Measurements from ENCODE around the gene KLF6.

The KLF6 gene

GRCh38 chr10:3784510-3785250 lies at the start of gene KLF6:
TSS of gene KLF6 (minus strand) at chr10:3785209. CDS start at chr10:3785014, 195 bp downstream.
- H3K9me2 ChIP-seq (replicated peaks; ENCODE audit: insufficient read depth, low read length) = no peaks in the 10 kb centered on the region
- H3K4me3 ChIP-seq (ENCODE audit: insufficient read depth, low read length, poor library complexity, severe bottlenecking) = peak within 1 kb of the TSS; percentile 81
- H4K20me1 ChIP-seq (ENCODE audit: low read depth, low read length) = no peaks in the 10 kb centered on the region
- no peaks in the 10 kb centered on the region for H3K9me3 ChIP-seq (ENCODE audit: insufficient read depth, low read length)
- peaks cover 30% of the 10 kb centered on the region for H3K79me2 ChIP-seq (ENCODE audit: insufficient read depth, low read length)
- TF ChIP-seq EZH2phosphoT487 (conservative IDR thresholded peaks at IDR 0.05; ENCODE audit: low read length) (no peak), CTCF (IDR thresholded peaks at IDR 0.05; ENCODE audit: insufficient read depth, low read length, poor library complexity, severe bottlenecking) (no peak)
- H3F3A ChIP-seq (ENCODE audit: insufficient read depth) = peaks cover 6% of the 10 kb centered on the region; the same call in 1 of the 2 replicates
- H3K27ac ChIP-seq (ENCODE audit: low read depth, low read length) = peak within 1 kb of the TSS; percentile 82
- H3K4me2 ChIP-seq (ENCODE audit: low read depth, low read length, poor library complexity, severe bottlenecking) = peak within 1 kb of the TSS; percentile 80
- no peaks in the 10 kb centered on the region; the same call in 1 of the 2 replicates for H3K36me3 ChIP-seq (ENCODE audit: low read length)
- peak within 1 kb of the TSS; percentile 85 for H2AFZ ChIP-seq (ENCODE audit: low read depth, low read length, severe bottlenecking)
- no peaks in the 10 kb centered on the region for H3K27me3 ChIP-seq (ENCODE audit: low read length)
- H3K9ac ChIP-seq (ENCODE audit: low read length) = peak within 1 kb of the TSS; percentile 93

DNA sequence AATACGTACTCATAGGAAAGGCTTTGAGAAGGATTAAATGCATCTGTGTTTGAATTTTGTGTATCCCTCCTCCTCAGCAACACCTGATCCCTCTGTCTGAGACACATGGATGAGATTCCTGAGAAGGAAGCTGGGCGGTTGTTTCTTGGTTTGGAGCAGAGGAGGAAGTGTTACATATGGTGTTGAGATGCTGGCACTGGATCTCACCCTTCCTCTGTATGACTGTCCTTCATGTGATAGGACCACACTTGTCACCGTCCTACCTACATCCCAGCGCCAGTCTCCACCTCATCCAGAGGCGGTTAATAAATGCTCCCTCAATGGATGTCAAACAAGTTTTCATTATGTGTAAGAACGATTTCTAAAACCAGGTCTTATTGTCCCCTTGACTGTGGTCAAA lies 49.4 kb upstream of the KLF6 start:
- Histone ChIP-seq H3K36me3 (ENCODE audit: low read length) (no peaks in the 10 kb centered on the region), H3K9me3 (ENCODE audit: insufficient read depth, low read length) (no peaks in the 10 kb centered on the region), H3K4me2 (ENCODE audit: low read depth, low read length, poor library complexity, severe bottlenecking) (no peak overlapping the region), H2AFZ (ENCODE audit: low read depth, low read length, severe bottlenecking) (no peak overlapping the region), H3K4me3 (ENCODE audit: insufficient read depth, low read length, poor library complexity, severe bottlenecking) (no peak overlapping the region), H3K79me2 (ENCODE audit: insufficient read depth, low read length) (no peaks in the 10 kb centered on the region), H3K27me3 (ENCODE audit: low read length) (no peaks in the 10 kb centered on the region), H3K27ac (ENCODE audit: low read depth, low read length) (no peak overlapping the region), H4K20me1 (ENCODE audit: low read depth, low read length) (no peaks in the 10 kb centered on the region), H3K9me2 (replicated peaks; ENCODE audit: insufficient read depth, low read length) (no peaks in the 10 kb centered on the region), H3F3A (ENCODE audit: insufficient read depth) (no peaks in the 10 kb centered on the region), H3K9ac (ENCODE audit: low read length) (no peak overlapping the region)
- no peak for TF ChIP-seq EZH2phosphoT487 (conservative IDR thresholded peaks at IDR 0.05; ENCODE audit: low read length)
- no peak for TF ChIP-seq CTCF (IDR thresholded peaks at IDR 0.05; ENCODE audit: insufficient read depth, low read length, poor library complexity, severe bottlenecking)

DNA sequence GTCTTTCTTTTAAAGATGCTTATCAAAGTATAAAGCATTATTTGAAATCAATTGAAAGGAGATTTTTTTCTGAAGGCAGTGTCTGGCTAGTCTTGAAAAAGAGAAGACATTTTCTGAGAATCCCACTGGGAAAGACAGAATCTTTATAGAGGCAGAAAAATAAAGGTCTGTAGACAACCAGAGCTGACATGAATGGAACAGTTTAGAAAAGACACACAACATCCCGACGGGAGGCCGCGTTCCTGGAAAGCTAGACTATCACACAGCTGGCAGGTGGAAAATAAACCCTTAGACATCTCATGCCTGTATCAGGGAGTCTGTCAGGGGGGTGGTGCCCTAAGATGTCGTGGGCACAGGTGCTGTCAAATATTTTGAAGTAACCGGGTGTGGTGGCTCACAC lies 48.0 kb upstream of the KLF6 start:
- no peak overlapping the region for H3K4me2 ChIP-seq (ENCODE audit: low read depth, low read length, poor library complexity, severe bottlenecking)
- H2AFZ ChIP-seq (ENCODE audit: low read depth, low read length, severe bottlenecking) = no peak overlapping the region
- no peak overlapping the region for H3K27ac ChIP-seq (ENCODE audit: low read depth, low read length)
- TF ChIP-seq EZH2phosphoT487 (conservative IDR thresholded peaks at IDR 0.05; ENCODE audit: low read length) (no peak), CTCF (IDR thresholded peaks at IDR 0.05; ENCODE audit: insufficient read depth, low read length, poor library complexity, severe bottlenecking) (no peak)
- H3K4me3 ChIP-seq (ENCODE audit: insufficient read depth, low read length, poor library complexity, severe bottlenecking) = no peak overlapping the region
- H3F3A ChIP-seq (ENCODE audit: insufficient read depth) = no peaks in the 10 kb centered on the region
- H3K79me2 ChIP-seq (ENCODE audit: insufficient read depth, low read length) = no peaks in the 10 kb centered on the region
- no peak overlapping the region for H3K9ac ChIP-seq (ENCODE audit: low read length)
- no peaks in the 10 kb centered on the region for H3K36me3 ChIP-seq (ENCODE audit: low read length)
- no peaks in the 10 kb centered on the region for H4K20me1 ChIP-seq (ENCODE audit: low read depth, low read length)
- H3K27me3 ChIP-seq (ENCODE audit: low read length) = no peaks in the 10 kb centered on the region
- no peaks in the 10 kb centered on the region for H3K9me2 ChIP-seq (replicated peaks; ENCODE audit: insufficient read depth, low read length)
- H3K9me3 ChIP-seq (ENCODE audit: insufficient read depth, low read length) = no peaks in the 10 kb centered on the region
